ENCODE results near the gene USF3.
"Not testable (repeated sequence)": the region's sequence is repeated elsewhere in the genome, so short reads cannot be mapped to it uniquely, and the experiment has no call there.

USF3 gene

GRCh38 chr3:113648524-113648923 is 47.9 kb downstream of the USF3 start:
- DNase-seq: no peak

- DNase-seq: no peak
These were observed 52.9 kb downstream of the USF3 start for GRCh38 chr3:113643583-113643982.

GRCh38 chr3:113638910-113639309 is 57.5 kb downstream of the USF3 start:
- DNase-seq: no peak

GRCh38 chr3:113637756-113638155 is 58.7 kb downstream of the USF3 start:
- DNase-seq: no peak

- DNase-seq: not testable (repeated sequence)
These were observed 60.4 kb downstream of the USF3 start for GRCh38 chr3:113636034-113636433.

- DNase-seq: no peak
These were observed 61.5 kb downstream of the USF3 start for GRCh38 chr3:113634782-113635474.

GRCh38 chr3:113631573-113631972 is 64.9 kb downstream of the USF3 start:
- DNase-seq: no peak

GRCh38 chr3:113630956-113631542 is 65.4 kb downstream of the USF3 start:
- peak; percentile 30 for DNase-seq

GRCh38 chr3:113629584-113630421 is 66.6 kb downstream of the USF3 start:
- peak; percentile 86 for DNase-seq

GRCh38 chr3:113628788-113629187 is 67.7 kb downstream of the USF3 start:
- DNase-seq: peak; percentile 4

GRCh38 chr3:113628316-113628715 is 68.1 kb downstream of the USF3 start:
- no peak for DNase-seq

- peak; percentile 43 for DNase-seq
These were observed 69.7 kb downstream of the USF3 start for GRCh38 chr3:113626503-113627371.

- DNase-seq: no peak
These were observed 70.6 kb downstream of the USF3 start for GRCh38 chr3:113625834-113626233.

GRCh38 chr3:113623811-113624210 is 72.6 kb downstream of the USF3 start:
- DNase-seq: no peak

- DNase-seq: no peak
These were observed 73.1 kb downstream of the USF3 start for GRCh38 chr3:113623324-113623723.

GRCh38 chr3:113620091-113620490 is 76.4 kb downstream of the USF3 start:
- DNase-seq: no peak

GRCh38 chr3:113617726-113618125 is 78.7 kb downstream of the USF3 start:
- no peak for DNase-seq

GRCh38 chr3:113615976-113616375 is 80.5 kb downstream of the USF3 start:
- DNase-seq: no peak

- DNase-seq: no peak
These were observed 82.0 kb downstream of the USF3 start for GRCh38 chr3:113614402-113614801.

GRCh38 chr3:113607219-113607596 is 89.2 kb downstream of the USF3 start:
- no peak for DNase-seq

GRCh38 chr3:113606539-113607218 is 89.8 kb downstream of the USF3 start:
- DNase-seq: no peak

GRCh38 chr3:113602836-113603235 is 93.6 kb downstream of the USF3 start:
- no peak for DNase-seq

Data from NCI-H510A treated with DMSO at 0.1 percent for 48 hours (cell line).